HG03558 (cell line): ENCODE data around the gene NPAS3.

Experiments used
- ATAC-seq: cut with Tn5 transposase; IDR thresholded peaks from one replicate; pipeline ENCODE4 v1.9.1; 2021; ENCODE audit warnings: moderate number of reproducible peaks; ENCODE audit not compliant: unreplicated experiment; ENCODE audit errors: extremely low read depth

Gene NPAS3

GRCh38 chr14:33834466-33835260 is 896.0 kb downstream of the NPAS3 start:
- no peak for ATAC-seq

DNA sequence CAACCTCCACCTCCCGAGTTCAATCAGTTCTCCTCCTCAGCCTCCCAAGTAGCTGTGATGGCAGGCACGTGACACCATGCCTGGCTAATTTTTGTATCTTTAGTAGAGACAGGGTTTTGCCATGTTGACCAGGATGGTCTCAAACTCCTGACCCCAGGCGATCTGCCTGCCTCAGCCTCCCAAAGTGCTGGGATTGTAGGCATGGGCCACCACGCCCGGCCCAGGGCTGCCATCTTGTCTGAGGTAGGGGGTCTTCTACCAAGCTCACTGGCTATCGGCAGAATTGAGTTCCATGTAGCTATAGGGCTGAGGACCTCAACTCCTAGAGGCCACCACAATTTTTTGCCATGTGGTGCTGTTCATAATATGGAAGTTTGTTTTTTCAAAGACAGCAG is 896.6 kb downstream of the NPAS3 start:
- no peak for ATAC-seq

- ATAC-seq, result no peak
Measured at GRCh38 chr14:33835677-33836076, 897.0 kb downstream of the NPAS3 start.

- no peak for ATAC-seq
Measured at GRCh38 chr14:33836203-33836899, 897.7 kb downstream of the NPAS3 start.

- no peak for ATAC-seq
Measured at GRCh38 chr14:33836900-33837577, 898.4 kb downstream of the NPAS3 start.

DNA sequence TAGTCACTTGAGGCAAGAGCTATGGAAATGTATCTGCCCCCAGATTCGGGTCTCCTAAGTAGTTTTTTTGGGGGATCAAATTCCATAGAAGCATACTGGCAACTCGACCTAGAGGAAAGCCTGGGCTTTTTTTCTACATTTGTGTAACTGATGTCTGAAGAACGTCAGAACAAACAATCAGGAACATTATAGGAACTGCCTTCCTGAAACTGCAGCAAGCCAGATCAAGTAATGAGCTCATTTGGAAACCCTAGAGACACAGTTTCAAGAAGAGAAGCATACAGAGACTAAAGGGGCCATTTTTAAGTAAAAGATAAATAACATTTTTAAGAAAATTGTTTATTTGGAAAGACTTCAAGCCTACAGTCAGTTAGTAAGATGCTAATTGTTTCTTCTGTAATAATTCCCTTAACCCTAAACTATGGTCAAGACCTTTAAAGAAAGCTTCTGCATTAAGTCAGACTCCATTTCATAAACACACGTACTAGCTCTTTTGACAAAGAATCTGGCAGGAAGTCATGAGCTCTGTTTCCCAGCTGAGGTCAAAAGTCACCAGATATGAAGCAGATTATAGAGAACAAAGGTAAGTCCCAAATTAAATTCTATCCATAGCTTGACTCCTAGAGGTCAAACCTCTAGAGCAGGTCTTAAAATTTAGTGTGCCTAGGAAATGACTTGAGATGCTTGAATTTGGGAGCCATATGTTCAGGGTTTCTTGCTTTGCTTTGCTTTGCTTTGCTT is 899.4 kb downstream of the NPAS3 start:
- no peak for ATAC-seq

- no peak for ATAC-seq
Measured at GRCh38 chr14:33839193-33840076, 900.8 kb downstream of the NPAS3 start.

DNA sequence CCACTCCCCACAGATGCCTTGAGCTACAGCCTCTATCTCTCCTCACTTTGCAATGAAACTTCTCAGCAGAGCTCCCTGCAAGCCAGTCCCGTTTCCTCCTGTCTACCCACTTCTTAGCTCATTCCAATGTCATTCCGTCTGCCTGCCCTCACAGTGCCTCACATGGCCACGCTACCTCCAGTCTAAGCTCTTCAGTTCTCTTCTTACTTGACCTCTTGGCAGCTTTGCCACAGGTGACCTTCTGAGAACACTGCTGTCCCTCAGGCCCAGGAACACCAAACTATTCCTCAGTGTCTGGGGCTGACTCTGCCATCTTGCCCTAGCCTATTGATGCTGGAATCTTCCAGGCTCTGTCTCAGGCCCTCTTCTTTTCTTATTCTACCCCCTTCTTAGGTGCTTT is 902.1 kb downstream of the NPAS3 start:
- ATAC-seq, result no peak

- no peak for ATAC-seq
Measured at GRCh38 chr14:33842299-33842698, 903.6 kb downstream of the NPAS3 start.

- no peak for ATAC-seq
Measured at GRCh38 chr14:33844118-33844517, 905.4 kb downstream of the NPAS3 start.

- ATAC-seq, result no peak
Measured at GRCh38 chr14:33846100-33846824, 907.6 kb downstream of the NPAS3 start.

DNA sequence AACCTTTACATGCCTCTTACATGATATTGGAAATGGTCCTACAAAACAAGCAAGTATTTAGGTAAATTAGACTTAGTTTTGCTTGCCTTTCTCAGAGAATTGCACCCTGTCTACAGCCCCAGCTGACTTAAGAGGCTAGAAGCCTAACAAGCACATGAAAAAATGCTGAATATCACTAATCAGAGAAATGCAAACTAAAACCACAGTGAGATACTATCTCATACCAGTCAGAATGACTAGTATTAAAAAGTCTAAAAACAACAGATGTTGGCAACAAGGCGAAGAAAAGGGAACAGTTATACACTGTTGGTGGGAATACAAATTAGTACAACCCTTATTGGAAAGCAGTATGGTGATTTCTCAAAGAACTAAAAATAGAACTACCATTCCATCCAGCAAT is 908.4 kb downstream of the NPAS3 start:
- ATAC-seq, result no peak

- ATAC-seq, result no peak
Measured at GRCh38 chr14:33848009-33848408, 909.3 kb downstream of the NPAS3 start.

DNA sequence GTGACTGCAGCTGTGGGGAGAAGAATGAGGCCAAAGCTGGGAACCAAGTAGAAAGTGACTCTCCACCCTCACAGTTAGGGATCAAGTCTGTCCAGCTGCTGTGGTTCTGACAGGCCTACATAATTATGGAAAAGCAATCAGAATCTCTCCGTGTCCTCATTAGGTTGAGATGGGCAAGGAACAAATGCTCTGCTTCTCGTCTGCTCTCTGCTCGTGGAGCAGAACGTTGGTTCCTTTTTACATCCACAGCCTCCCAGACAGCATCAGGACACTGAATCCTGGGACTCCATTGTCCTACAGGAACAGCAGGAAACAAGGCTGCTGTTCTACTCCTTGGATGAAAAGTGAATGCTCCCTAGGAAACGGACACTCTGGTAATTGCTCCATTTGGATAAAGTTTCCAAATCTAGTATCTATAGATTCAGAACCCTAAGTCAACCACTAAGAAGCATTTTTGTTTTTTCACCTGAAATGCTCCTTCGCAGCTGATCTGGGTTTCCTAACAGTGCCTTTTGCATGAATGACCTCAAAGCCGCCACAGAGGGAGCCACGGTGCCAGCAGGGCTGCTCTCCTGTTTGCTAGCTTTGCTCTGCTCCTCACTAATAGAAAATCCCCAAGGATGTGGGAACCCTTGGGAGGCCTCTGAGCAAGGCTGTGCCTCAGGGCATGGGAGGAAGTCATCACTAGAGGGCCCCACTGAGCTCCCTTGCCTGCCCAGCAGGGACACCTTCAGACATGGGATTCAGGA is 910.2 kb downstream of the NPAS3 start:
- no peak for ATAC-seq

- no peak for ATAC-seq
Measured at GRCh38 chr14:33849455-33849801, 910.7 kb downstream of the NPAS3 start.

DNA sequence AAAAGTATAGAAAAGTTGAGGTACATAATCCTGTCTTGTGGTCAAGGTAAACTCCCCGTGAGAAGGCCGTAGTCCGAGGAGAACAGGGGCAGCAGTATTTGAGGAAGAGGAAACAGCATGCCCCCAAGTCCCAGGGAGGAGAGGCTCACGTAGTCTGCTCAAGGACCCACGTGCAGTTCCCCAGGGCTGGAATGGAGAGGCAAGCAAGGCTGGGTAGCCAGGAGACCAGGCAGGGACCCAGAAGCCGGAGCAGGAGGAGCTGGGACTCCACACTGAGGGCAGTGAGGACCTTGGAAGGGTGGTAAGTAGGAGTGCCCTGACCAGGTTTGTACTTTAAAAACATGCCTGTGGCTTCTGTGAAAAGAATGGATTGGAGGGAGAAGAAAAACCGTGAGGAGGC is 912.1 kb downstream of the NPAS3 start:
- ATAC-seq, result no peak

- no peak for ATAC-seq
Measured at GRCh38 chr14:33851366-33851765, 912.7 kb downstream of the NPAS3 start.

- no peak for ATAC-seq
Measured at GRCh38 chr14:33851931-33852330, 913.3 kb downstream of the NPAS3 start.
